ENCODE data around the gene SSMEM1.

GRCh38 chr7:130196476-130196875 lies 11.2 kb upstream of the SSMEM1 start:
- TF ChIP-seq CTCF (IDR thresholded peaks at IDR 0.05 in 4 of 5, conservative IDR thresholded peaks at IDR 0.05 in 1 of 5) (no peak), POLR2A (IDR thresholded peaks at IDR 0.05) (no peak)

Measured in gastrocnemius medialis (tissue), 4 donors.